A549 (cell line): ENCODE results near the gene SORCS2.

Experiments used
- CTCF ChIP-seq: fragments of >200 bp; sonication (Bioruptor Twin); formaldehyde crosslinking; IDR thresholded peaks from 3 replicates; pipeline ENCODE4 v1.5.1; 2016
- HDAC2 ChIP-seq: fragments of 200-600 bp; sonication (generic); IDR thresholded peaks from 2 replicates; pipeline ENCODE4 v1.6.1; 2016
- JUN ChIP-seq, 2 experiments: fragments of >200 bp; sonication (Bioruptor Twin); formaldehyde crosslinking; IDR thresholded peaks; 2 replicates in 1 of 2; 3 replicates in 1 of 2; pipeline ENCODE4 v1.6.1; 2016 to 2017
- POLR2AphosphoS2 ChIP-seq: conservative IDR thresholded peaks from 2 replicates; pipeline ENCODE4 v1.6.1; 2012; ENCODE audit warnings: low read length, improper control_type of control experiment, inconsistent platforms

DNA sequence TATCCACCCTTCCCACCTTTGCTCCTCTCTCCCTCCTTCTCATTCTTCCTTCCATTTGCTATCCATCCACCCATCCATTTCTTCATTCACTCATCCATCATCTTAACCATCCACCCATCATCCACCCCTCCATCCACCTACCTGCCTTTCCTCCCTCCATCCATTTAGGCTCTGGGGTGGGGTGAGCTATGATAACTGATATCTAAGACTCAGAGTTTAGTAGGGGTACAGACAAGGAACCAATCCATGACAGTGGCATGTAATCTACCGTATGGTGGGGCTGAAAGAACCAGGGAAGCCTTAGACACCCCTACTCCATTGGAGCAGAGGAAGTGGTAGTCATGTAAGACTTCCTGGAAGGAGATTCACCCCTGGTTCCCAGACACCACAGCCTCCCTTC is 219.2 kb downstream of the SORCS2 start:
- no peak for TF ChIP-seq JUN (IDR thresholded peaks at IDR 0.05)
- no peak for TF ChIP-seq CTCF
- TF ChIP-seq POLR2AphosphoS2: no peak
- no peak for TF ChIP-seq HDAC2
